Fibroblast of skin of abdomen (primary cell): ENCODE data around the gene RNF157.
"Not testable (repeated sequence)": the region's sequence is repeated elsewhere in the genome, so short reads cannot be mapped to it uniquely, and the experiment has no call there.

Experiments
- DNase-seq: peaks from one replicate; pipeline ENCODE4 v3.0.0-alpha.2; 2013

Gene RNF157

DNA sequence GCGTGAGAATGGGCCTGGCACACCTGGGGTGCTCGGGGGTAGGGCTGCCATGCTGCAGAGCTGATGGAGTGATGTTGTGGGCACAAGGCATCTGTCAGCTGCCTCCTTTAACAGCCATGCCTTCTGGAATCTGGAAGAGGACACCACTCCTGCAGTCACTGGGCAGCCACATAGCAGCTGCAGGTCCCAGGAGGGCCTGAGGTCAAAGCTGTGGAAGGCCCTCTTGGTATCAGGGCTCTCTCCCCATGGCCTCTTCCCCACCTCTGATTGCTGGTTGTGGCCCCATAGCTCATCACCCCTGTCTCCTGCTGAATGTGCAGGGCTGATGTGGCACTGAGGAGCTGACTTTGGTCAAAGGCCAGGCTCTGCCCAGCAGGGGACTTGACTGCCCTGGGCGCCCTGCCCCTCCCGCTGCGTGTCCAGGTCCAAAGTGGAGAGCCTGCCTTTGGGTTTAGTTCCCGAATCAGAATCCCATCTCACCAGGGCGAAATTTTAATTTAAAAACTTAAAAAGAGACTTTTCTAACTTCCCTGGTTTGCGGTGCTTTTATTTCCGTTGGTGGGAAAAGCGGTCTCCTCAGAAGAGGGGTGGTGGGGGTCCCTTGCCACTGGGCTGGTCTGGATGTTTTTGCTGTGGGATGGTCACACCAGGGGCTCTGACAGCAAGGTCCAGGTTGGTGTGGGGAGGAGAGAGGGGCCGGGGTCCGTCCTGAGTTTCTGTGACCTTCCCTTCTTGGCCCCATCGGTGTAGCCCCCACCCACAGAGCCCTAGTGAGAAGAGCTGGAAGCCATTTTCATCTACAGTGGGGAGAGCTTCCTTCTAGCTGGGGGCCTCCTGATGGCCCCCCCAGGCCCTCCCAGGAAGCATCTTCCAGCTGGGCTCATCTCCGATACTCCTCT is 30.7 kb upstream of the RNF157 start:
- no peak for DNase-seq

DNA sequence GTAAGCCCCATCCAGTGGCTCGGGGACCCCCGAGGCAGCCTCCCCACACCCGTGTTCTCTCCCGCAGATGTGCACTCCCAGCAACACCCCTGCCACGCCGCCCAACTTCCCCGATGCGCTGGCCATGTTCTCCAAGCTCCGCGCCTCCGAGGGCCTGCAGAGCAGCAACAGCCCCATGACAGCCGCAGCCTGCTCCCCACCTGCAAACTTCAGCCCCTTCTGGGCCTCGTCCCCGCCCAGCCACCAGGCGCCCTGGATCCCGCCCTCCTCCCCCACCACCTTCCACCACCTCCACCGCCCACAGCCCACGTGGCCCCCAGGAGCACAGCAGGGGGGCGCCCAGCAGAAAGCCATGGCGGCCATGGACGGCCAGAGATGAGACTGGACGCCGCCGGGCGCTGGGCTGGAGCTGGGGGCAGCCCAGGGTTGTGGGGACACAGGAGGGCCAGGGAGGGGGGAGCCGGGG is 29.9 kb upstream of the RNF157 start:
- DNase-seq = no peak

DNA sequence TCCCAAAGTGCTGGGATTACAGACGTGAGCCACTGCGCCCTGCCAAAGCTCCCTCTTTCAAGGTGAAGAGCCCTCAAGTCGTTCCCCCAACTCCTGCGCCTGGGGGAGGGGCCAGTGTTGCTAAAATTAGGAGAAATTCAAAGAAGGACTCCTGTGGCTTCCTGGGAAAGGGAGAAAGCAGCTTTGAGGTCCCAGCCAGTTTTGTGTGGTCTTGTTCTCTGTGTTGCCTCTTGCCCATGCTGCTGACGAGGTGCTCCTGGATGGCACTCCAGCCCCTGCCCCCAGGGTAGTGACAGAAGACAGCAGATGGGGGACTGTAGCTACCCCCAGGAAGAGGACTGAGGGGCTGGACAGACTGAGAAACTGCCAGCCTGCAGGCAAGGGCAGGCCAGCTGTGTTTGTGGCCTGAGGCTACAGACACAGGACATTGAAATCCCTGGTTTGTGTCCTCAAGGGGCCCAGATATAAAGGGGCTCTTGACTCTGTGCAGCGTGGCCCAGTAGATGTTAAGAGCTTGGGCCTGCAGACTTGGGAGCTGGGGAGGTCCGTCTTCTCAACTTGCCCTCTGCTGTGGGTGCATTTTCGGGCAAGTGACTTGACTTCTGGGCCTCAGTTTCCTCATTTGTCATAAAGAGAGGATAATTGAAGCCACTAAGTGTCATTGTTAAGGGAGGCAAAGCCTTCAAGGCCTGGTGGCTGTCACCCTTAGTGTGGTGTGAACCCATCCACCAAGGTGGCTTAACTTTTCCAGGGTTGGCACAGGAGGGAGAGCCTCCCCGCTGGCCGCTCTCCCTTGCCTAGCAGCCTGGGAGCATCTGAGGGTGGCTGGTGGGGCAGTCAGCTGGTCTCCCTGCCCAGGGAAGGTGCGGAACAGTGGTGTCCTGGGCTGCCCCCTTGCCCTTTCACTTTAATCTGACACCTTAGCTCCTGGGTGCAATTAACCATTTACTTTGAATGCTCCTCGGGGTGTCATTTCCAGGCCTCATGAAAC is 29.0 kb upstream of the RNF157 start:
- no peak for DNase-seq

DNA sequence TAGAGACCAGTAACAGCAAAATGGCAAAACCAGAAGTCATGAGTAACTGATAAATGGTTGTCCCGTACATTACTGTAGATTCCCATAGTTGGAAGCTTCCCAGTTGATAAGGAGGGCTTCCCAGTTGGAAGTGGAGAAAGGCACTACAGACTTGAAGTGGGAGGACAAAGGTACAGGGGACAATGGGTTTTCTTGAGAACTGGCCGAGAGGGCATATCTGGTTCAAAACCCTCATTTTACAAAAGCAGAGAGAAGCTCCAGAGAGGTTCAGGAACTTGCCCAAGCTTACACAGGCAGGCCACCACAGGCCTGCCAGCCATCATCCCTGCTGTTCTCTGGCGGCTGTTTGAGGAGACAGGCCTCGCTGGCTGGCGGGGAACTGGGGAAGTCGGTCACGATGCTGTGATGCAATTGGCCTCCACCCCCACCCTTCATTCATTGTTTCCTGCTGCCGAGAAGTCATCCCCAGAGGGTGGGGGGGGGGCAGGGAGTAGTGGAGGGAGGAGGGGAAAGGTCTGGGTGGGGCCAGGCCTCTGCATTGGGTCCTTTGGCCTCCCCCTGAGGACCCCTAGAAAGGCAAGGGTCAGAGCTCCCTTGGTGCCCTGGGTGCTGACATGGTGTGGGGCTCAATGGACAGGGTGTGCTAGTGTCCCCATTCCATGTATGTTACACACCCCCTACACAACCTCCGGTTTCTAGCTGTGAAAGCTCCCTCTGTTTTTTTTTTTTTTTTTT is 27.9 kb upstream of the RNF157 start:
- DNase-seq = peak; percentile 77

DNA sequence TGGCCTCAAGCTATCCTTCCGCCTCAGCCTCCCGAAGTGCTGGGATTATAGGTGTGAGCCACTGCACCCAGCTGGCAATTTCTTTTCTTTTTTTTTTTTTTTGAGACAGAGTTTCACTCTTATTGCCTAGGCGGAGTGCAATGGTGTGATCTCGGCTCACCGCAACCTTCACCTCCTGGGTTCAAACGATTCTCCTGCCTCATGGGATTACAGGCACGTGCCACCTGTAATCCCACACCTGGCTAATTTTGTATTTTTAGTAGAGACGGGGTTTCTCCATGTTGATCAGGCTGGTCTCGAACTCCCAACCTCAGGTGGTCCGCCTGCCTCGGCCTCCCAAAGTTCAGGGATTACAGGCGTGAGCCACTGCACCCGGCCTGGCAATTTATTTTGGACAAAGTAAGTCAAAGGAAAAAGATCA is 27.3 kb upstream of the RNF157 start:
- DNase-seq = not testable (repeated sequence)

DNA sequence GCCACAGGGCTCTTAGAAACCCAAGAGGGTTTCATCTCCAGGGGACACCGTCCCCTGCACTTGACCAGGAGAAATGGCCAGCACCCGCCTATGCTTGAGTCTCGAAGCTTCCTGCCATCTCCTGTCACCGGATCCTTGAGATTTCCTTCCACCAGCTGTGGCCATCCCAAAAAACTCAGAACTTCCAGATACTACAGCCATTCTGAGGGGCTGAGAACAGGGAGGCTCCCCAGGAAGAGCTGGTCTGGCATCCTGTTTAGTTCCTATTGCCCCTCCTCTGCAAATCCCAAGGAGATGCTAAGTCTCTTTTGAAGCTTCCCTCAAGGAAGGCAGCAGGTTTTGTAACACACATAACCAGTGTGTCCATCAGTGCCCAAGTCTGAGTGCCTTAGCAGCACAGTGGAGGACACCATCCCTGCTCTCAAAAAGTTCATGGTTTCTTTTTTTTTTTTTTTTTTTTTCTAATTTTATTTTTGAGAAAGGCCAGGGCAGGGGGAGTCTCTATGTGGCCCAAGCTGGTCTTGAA is 26.8 kb upstream of the RNF157 start:
- DNase-seq = no peak

DNA sequence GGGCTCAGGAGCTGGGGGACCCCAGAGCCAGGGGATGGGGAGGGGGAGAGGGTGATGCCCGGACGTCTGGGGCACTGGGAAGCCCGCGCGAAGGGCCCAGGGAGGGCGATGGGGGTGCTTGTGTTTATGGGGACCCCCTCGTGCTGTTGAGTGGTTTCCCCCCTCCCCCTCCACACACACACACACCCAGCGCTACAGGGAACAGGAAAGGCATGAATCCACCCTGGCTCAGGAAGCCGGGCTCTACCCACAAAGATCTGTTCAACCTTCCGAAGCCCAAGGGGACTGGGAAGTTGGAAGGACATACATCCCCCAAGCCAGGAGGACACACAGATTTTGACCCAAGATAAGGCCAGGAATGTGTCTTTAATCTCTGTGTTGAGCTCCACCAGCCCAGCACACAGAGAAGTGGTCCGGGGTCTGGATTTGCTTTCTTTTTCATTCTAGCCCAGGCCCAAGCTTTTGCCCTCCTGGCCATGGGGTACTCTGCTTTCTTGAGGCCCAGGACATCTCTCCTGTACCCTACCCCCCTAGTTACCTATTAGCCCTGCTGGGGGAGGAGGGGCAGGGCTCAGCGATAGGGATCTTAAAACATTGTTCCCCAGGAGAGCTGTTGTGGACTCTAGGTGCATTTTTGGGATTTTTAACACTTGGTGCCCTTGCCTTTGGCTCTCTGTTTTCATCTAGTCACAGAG is 26.1 kb upstream of the RNF157 start:
- DNase-seq = peak; percentile 31

DNA sequence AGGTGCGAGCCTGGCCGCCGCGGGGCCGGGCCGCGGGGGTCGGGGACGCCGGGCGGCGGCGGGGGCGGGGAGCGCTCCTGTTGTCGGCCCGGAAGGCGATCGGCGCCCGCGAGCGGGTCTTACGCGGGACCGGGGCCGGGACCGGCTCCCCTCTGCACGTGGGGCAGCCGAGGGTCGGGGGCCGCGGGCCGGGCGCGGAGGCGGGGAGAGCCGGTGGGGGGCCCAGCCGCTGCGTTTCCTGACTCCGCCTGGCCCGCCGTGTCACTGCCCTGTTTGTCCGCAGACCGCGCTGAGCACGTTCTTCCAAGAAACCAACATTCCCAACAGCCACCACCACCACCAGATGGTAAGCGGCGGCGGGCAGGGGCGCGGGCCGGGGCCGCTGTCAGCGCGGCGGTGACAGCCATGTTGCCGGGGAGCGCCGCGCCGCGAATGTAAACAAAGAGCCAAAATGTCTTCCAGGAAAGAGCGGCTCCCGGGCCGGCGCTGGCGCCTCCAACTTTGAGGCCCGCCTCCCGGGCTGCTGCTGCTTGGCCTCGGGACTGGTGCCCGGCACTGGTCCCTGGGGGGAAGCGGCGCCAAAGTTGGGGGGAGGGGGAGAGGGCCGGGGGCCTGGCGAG is 25.4 kb upstream of the RNF157 start:
- peak; percentile 28 for DNase-seq

DNA sequence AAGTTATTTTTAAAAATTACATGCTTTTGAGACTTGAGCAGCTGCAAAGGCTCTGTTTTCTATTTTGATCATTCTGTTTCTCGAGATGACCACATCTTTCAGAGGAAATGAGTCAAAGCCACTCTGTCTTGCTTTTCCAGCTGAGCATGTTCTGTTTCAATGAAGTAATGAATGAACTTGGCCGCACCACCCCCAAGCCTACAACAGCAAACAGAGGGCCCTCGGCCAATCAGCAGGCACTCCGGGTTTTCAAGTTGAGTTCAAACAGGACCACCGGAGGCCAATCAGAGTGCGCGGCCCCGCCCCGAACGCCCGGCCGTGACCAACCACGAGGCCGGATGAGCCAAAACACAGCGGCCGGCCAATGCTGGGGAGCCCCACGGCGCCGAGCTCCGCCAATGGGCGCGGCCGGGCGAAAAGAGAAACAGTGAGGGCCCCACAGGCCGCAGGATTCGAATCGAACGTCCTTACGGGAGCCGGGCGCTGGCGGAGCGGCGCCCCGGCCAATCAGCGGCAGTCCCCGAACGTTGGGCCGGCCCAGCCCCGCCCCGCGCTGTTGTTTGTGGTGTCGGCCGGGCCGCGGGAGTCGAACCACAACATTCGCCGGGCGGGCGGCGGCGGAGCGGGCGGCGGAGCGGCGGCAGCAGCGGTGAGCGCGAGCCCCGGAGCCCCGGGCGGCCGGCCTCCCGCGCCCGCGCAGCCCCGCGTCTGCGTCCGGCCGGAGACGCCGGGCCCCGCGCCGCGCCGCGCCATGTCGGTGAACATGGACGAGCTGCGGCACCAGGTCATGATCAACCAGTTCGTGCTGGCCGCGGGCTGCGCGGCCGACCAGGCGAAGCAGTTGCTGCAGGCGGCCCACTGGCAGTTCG is 24.7 kb upstream of the RNF157 start, which contains the start of gene UBALD2:
TSS of gene UBALD2 (plus strand) at position 594 of the 869 bp plus-strand sequence. CDS start at position 752, 158 bp downstream.
- peak; percentile 100 for DNase-seq

DNA sequence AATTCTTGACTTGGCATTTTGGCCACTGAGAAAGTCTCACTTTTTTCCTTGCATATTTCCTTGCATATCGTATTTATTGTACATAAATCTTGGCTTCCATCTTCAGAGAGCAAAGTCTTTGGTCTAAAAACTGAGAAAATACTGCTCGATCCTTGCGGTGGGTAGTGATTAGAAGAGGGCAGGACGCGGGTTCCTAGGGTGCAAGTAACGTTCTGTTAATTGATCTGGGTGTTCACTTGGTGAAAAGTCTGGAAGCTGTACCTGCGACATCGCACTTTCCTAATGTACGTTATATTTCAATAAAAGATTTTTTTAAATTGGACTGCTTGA is 24.1 kb upstream of the RNF157 start:
- no peak for DNase-seq

DNA sequence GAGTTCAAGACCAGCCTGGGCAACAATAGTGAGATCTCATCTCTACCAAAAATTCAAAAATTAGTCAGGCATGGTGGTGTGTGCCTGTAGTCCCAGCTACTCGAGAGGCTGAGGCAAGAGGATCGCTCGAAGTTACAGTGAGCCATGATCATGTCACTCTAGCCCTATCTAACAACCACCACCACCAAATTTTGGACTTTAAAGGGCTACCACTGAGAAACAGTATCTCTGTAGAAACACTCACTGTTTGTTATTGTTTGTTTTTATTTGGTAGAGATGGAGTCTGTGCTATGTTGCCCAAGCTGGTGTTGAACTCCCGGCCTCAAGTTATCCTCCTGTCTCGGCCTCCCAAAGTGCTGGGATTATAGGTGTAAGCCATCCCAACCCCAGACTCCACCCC is 23.6 kb upstream of the RNF157 start:
- DNase-seq = no peak

DNA sequence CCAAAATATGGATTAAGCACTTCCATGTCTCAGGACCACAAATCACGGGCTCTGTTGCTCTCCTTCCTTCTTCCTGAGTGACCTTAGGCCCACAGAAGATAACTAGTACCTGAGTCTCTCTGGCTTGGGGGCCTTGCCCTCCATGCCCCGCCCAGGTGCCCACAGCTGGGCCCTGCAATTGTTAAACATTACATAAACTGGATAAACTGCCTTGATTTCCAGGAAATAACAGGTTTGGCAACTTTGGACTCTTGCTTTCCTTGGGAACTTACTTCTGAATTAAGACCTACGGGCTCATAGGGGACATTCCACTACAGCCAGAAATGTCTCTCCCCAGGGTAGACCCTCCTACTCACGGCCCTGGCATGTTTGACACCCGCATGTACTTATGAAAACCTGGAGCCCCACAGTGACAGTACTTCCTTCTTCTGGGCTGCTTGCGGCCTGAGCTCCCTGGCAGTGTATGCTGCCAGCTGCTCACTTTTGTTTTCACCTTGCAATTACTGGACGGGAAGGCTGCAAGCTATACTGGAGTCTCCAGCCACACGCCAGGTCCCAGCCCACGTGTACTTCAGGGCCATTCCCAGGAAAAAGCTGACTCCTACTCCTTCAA is 22.5 kb upstream of the RNF157 start:
- no peak for DNase-seq

DNA sequence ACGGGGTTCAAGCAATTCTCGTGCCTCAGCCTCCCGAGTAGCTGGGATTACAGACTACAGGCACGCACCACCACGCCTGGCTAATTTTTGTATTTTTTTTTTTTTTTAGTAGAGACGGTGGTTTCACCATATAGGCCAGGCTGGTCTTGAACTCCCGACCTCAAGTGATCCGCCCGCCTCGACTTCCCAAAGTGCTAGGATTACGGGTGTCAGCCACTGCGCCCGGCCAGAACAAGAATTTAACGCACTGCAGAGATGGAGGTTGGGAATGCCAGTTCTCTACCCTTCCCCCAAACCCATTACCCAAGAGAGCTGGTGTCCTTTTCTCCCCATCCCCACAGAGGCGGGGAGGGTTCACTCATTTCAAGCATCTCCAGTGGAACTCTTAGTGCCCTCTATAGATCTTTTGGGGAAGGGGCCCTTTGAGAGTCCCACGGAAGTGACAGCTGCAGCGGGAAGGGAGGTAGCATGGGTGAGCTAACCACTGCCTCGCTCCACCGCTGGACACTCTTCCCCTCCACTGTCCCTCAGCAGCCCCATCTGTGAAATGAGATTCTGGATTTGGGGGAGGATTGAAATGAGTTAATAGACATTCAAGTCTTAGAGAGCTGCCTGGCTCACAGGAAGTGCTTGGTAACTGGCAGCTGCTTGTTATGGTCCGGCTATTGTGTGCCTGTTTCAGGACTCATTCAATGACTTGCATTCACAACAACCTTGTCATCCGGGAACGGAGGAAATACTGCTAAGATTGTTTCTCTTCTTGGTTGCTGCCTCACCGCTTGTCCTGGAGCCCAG is 21.3 kb upstream of the RNF157 start:
- DNase-seq = peak; percentile 23

DNA sequence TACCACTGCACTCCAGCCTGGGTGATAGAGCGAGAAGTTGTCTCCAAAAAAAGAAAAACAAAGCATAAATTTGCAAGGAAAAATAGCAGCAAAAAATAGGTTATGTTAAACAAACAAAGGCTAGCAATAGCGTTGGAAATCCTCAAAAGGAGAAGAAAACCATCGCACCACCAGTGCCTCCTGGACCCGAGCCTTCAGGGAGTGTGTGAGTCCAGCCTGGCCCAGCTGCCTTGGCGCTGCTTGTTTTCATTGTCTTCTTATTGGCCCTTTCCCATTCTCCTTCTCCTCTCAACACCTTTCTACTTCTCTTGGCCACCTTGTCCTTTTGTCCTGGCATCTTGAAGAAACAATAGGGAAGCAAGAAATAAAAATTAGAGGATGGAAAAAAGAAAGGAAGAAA is 20.4 kb upstream of the RNF157 start:
- DNase-seq = no peak

DNA sequence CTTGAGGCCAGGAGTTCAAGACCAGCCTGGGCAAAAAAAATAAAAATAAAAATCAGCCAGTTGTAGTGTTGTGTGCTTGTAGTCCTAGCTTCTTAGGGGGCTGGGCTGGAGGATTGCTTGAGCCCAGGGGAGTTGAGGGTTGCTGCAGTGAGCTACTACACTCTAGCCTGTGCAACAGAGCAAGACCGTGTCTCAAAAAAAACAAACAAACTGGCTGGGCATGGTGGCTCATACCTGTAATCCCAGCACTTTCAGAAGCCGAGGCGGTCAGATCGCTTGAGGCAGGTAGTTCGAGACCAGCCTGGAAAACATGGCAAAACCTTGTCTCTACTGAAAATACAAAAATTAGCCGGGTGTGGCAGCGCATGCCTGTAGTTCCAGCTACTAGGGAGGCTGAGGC is 19.9 kb upstream of the RNF157 start:
- no peak for DNase-seq

DNA sequence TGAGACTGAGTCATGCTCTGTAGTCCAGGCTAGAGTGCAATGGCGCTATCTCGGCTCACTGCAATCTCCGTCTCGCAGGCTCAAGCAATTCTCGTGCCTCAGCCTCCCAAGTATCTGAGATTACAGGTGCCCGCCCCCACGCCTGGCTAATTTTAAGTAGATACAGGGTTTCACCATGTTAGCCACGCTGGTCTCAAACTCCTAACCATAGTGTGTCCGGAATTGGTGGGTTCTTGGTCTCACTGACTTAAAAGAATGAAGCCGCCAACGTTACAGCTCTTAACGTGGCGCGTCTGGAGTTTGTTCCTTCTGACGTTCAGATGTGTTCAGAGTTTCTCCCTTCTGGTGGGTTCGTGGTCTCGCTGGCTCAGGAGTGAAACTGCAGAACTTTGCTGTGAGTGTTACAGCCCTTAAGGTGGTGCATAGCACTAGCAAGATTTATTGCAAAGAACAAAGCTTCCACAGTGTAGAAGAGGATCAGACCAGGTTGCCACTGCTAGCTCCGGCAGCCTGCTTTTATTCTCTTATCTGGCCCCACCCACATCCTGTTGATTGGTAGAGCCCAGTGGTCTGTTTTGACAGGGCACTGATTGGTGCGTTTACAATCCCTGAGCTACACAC is 16.2 kb upstream of the RNF157 start:
- DNase-seq = not testable (repeated sequence)

DNA sequence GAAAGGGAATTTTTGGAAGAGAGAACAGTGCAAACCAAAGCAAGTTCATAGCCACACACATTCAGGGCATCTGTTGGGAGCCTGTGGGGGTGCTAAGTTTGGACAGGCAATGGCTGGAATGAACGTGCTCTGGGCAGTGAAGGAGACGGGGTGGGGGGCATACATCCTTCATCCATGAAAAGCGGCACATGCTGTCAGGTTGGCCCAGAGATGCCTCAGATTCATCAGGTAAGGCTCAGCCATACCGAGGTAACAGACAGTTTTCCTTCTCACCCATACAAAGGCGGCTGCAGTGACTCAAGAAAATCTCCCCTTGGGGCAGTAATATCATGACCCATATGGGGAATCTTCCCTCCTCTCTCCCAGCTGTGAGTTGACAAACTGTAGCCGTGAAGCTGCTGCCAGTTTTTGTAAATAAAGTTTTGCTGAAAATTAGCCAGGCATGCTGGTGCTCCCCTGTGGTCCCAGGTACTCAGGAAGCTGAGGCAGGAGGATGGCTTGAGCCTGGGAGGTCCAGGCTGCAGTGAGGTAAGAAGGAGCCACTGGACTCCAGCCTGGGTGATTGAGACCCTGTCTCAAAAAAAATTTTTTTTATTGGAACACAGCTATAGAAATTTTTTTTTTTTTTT is 15.6 kb upstream of the RNF157 start:
- no peak for DNase-seq

DNA sequence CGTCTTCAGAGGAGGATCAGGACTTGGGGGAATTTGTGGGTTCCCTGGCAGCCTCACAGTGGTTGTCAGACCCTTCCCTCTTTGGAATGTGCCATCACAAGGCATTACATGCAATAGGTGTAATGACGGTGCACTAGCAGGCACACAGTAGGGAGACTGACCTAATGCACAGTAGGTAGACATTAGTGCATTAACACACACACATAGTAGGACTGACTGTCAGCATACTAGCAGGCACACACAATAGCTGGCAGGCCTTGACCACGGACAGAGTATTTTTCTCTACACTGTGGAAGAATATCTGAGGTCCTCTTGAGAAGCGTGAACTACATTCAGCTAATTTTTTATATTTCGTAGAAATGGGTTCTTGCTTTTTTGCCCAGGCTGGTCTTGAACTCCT is 14.0 kb upstream of the RNF157 start:
- no peak for DNase-seq
